Dendritic cell treated with granulocyte-macrophage colony-stimulating factor and Interleukin-4, amounts not matched to agents 40 ng/mL and 50 ng/mL, for 4 days (primary cell): Measurements from ENCODE around the gene GNG4.
"Not testable (repeated sequence)": the region's sequence is repeated elsewhere in the genome, so short reads cannot be mapped to it uniquely, and the experiment has no call there.

Experiments used
- H3K27ac Mint-ChIP-seq: one replicate; pipeline ENCODE4 v1.8.0; 2022; ENCODE audit warnings: mild to moderate bottlenecking, mixed read lengths
- H3K27me3 Mint-ChIP-seq: one replicate; pipeline ENCODE4 v1.8.0; 2022; ENCODE audit warnings: mild to moderate bottlenecking, mixed read lengths
- H3K36me3 Mint-ChIP-seq: one replicate; pipeline ENCODE4 v1.8.0; 2022; ENCODE audit warnings: low read depth, mixed read lengths
- H3K4me1 Mint-ChIP-seq: one replicate; pipeline ENCODE4 v1.8.0; 2022; ENCODE audit warnings: low read depth, mixed read lengths
- H3K4me3 Mint-ChIP-seq: one replicate; pipeline ENCODE4 v1.8.0; 2022; ENCODE audit warnings: mild to moderate bottlenecking, moderate library complexity, mixed read lengths
- H3K9me3 Mint-ChIP-seq: one replicate; pipeline ENCODE4 v1.8.0; 2022; ENCODE audit warnings: mixed read lengths
- intact Hi-C: fragments of 100-400 bp; cut with micrococcal nuclease; formaldehyde crosslinking; loops from one replicate; pipeline ENCODE4 v1.15.0; 2022

The GNG4 gene

DNA sequence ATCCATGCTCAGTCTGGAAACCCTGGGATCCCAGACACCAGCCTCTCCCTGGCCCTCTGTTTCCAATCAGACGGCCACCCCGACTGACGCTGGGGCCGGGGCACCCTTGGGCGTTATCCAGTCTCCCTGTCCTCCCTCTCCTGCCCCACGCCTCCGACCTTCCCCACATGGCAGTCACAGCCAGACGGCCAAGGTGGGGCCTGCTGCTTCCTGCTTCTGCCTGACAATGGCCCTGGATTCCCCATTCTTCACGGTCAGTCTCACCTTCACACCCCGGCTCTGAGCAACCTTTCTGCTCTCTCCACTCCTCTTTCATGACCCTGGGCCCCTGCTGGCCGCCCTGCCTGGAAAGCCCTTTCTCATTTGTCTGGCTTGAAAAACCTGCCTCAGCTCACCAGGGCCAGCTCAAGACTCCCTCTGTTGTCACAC lies 6.6 kb downstream of the GNG4 start:
- Mint-ChIP-seq H3K27me3 (peaks cover 63% of the 10 kb centered on the region), H3K36me3 (no peaks in the 10 kb centered on the region), H3K27ac (no peak overlapping the region), H3K9me3 (no peaks in the 10 kb centered on the region), H3K4me3 (no peak overlapping the region), H3K4me1 (peaks cover 16% of the 10 kb centered on the region)
- intact Hi-C loops: no loop called here

DNA sequence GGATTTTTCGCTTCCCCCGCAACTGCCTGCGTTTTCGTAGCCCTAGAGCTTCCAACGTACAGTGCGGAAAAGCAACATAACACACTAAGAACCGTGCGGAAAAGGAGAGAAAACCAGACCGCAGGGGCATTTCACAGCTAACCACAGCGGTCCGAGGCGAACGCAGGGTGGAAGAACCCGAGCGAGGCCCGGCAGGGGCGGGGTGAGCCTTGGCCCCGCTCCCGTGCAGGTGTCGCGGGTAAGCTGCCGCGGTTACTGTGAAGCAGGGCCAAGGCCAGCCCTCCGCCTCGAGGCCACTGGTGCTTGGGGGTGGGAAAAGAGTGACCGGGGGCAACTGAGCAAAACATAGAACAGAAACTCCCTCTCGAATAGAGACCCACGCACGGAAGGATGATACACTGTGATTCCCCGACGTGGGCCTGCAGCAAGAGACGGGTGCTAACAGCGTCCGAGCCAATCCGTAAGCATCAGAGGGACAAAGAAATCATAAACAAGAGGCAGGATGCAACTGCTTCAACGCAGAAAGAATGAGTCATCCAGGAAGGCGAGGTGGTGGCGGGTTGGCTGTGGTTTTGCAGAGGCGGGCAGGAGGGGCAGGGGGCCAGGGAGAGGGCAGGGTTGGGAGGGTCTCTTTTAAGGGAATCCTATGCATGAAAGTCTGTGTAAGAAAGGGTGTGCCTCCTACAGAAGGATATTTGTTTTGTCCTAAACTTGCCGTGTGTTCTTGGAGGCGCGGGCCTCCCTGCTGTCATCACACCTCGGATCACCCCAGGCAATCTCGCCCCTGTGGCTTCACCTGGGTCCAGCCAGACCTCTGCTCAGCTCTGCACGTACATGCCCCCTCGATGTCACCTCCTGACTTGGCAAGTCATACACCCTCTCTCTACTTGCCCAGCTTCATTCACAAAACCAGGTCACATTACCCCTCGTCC lies 7.3 kb downstream of the GNG4 start:
- intact Hi-C loops: no loop called here

DNA sequence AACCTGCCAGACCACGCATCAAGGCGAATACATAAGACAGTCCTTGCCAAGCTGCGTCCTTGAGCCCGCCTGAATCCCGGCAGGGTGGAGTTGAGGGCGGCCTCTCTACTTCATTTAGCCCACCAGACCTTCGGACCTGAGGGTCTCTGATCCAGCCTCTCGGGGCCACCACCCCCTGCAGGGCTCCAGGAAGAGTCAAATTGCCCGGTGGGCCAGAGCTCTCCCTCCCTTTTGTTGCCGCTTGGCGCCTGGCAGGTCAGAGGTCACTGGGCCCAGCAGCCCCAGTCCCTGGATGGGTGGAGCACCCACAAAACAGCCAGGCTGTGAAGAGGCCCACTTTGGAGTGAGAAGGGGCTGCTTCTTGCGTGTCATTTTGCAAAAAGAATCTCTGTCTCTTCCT lies 9.0 kb downstream of the GNG4 start:
- H3K4me3 Mint-ChIP-seq: no peak overlapping the region
- peaks cover 49% of the 10 kb centered on the region for H3K27me3 Mint-ChIP-seq
- intact Hi-C loops: no loop called here
- no peak overlapping the region for H3K27ac Mint-ChIP-seq
- peaks cover 16% of the 10 kb centered on the region for H3K4me1 Mint-ChIP-seq
- no peaks in the 10 kb centered on the region for H3K9me3 Mint-ChIP-seq
- no peaks in the 10 kb centered on the region for H3K36me3 Mint-ChIP-seq

More for the DNA sequence above, 7.3 kb downstream of the GNG4 start:
- H3K4me3 Mint-ChIP-seq: peak overlapping the region; percentile 60
- no peaks in the 10 kb centered on the region for H3K36me3 Mint-ChIP-seq
- H3K27me3 Mint-ChIP-seq: peaks cover 58% of the 10 kb centered on the region
- no peaks in the 10 kb centered on the region for H3K9me3 Mint-ChIP-seq
- no peak overlapping the region for H3K27ac Mint-ChIP-seq
- H3K4me1 Mint-ChIP-seq: peaks cover 16% of the 10 kb centered on the region

DNA sequence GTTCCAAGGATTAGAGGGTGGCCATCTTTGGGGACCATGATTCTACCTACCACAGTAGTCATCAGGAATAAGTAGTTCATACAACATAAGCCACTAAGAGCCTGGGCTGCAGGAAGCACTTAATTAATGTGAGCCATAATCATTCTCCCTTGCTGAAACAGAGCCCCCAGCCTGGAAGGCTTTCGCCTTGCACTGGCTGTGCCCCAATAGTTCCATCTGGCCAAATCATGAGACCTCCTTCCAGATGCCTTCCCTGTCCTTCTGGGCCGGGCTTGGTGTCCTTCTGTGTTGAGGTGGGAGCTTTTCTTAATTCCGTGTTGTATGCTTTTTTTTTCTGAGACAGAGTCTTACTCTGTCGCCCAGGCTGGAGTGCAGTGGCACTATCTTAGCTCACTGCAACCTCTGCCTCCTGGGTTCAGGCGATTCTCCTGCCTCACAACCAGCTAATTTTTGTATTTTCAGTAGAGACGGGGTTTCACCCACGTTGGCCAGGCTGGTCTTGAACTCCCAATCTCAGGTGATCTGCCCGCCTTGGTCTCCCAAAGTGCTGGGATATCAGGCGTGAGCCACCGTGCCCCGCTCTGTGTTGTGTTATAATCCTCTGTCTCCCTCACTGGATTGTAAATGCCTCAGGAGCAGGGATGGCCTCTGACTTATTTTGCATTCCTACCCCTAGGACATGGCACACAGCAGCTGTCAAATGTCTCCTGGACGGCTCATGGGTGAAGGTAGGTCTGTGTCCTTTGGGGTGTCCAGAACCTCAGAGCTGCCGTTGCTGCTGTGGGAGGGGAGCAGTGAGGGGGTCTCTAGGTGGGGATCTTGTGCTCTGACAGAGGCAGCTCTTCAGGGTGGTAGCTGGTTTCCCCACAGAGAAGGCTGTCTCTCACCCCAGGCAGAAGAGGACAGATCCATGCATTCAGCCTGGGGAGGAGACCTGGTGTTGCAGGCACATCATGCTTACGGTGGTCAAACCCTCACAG lies 10.1 kb downstream of the GNG4 start:
- Mint-ChIP-seq H3K4me3 (no peak overlapping the region), H3K9me3 (no peaks in the 10 kb centered on the region), H3K27me3 (peaks cover 44% of the 10 kb centered on the region), H3K4me1 (peaks cover 16% of the 10 kb centered on the region), H3K27ac (no peak overlapping the region), H3K36me3 (no peaks in the 10 kb centered on the region)
- intact Hi-C loops: no loop called here

DNA sequence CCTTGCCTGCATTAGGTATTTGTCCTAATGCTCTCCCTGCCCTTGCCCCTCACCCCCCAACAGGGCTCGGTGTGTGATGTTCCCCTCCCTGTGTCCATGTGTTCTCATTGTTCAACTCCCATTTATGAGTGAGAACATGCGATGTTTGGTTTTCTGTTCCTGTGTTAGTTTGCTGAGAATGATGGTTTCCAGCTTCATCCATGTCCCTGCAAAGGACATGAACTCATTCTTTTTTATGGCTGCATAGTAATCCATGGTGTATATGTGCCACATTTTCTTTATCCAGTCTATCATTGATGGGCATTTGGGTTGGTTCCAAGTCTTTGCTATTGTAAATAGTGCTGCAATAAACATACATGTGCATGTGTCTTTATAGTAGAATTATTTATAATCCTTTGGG lies 11.0 kb downstream of the GNG4 start:
- peaks cover 16% of the 10 kb centered on the region for H3K4me1 Mint-ChIP-seq
- H3K27ac Mint-ChIP-seq, H3K36me3 Mint-ChIP-seq, intact Hi-C loops, H3K9me3 Mint-ChIP-seq, H3K4me3 Mint-ChIP-seq: not testable (repeated sequence)
- H3K27me3 Mint-ChIP-seq: peaks cover 42% of the 10 kb centered on the region

DNA sequence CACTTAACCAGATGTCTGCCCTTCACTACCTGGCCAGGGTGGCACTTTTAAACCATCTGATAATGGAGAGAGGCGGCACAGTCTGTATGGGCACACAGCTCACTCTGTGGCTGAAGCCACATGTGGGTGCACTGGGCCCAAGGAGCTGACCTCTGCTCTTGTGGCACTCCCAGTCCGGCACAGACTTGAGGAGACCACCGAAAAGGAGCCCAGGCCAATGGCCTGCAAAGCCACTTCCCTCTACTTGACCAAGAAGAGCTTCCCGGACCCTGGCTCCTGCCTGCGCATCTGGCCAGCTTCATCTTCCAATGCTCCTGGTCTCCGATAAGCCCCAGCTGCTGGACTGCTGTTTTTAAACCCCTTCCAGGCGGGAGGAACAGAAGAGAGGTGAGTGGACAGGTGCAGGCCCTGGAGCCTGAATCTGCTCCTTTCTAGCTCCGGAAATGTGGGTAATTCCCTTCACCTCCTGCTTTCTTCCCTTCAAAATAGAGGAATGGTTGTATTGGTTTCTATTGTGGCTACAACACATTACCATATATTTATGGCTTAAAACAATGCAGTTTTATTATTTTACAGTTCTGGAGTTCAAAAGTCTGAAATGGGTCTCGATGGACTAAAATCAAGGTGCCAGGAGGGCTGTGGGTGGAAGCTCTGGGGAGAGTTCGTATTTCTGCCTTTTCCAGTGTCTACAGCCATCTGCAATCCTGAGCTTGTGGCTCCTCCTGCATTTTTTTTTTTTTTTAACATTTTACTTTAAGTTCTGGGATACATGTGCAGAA lies 11.6 kb downstream of the GNG4 start:
- H3K4me1 Mint-ChIP-seq: peaks cover 16% of the 10 kb centered on the region
- intact Hi-C loops: no loop called here
- no peak overlapping the region for H3K27ac Mint-ChIP-seq
- peaks cover 41% of the 10 kb centered on the region for H3K27me3 Mint-ChIP-seq
- H3K9me3 Mint-ChIP-seq: no peaks in the 10 kb centered on the region
- no peaks in the 10 kb centered on the region for H3K36me3 Mint-ChIP-seq
- H3K4me3 Mint-ChIP-seq: no peak overlapping the region

DNA sequence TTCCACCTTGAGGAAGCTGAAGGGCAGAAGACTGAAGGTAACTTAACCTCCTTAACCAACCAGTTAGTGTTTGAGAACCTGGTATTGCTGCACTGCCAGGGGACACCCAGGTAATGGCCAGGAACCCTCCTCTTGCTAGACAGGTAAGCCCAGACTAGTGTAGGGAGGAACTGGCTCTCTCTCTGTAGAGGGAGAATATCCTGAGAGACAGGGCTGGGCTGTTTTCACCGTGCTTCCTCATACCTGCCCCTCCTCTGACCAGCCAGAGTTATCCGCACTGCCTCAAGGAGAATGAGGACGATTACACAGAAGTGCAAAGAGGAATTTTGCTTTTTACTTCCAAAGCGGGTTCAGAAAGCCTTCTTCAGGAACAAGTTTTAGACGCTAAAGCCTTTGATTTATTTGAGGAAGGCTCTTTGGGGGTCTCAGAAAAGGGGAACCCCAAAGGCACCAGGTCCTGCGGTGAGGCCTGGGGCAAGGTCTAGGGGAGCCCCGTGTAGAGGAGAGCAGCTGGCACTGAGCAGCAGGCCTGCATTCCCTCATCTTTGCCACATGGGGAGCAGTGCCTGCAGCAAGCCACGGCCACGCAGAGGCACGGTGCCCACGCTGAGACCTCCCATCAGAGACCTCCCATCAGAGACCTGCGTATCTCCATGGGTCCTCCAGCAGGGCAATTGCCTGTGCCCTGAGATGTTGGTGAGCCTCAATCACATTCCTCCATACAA lies 13.5 kb downstream of the GNG4 start:
- Mint-ChIP-seq H3K36me3 (no peaks in the 10 kb centered on the region), H3K9me3 (no peaks in the 10 kb centered on the region), H3K27ac (no peak overlapping the region), H3K4me3 (no peak overlapping the region), H3K27me3 (peaks cover 40% of the 10 kb centered on the region), H3K4me1 (peaks cover 14% of the 10 kb centered on the region)
- intact Hi-C loops: no loop called here

DNA sequence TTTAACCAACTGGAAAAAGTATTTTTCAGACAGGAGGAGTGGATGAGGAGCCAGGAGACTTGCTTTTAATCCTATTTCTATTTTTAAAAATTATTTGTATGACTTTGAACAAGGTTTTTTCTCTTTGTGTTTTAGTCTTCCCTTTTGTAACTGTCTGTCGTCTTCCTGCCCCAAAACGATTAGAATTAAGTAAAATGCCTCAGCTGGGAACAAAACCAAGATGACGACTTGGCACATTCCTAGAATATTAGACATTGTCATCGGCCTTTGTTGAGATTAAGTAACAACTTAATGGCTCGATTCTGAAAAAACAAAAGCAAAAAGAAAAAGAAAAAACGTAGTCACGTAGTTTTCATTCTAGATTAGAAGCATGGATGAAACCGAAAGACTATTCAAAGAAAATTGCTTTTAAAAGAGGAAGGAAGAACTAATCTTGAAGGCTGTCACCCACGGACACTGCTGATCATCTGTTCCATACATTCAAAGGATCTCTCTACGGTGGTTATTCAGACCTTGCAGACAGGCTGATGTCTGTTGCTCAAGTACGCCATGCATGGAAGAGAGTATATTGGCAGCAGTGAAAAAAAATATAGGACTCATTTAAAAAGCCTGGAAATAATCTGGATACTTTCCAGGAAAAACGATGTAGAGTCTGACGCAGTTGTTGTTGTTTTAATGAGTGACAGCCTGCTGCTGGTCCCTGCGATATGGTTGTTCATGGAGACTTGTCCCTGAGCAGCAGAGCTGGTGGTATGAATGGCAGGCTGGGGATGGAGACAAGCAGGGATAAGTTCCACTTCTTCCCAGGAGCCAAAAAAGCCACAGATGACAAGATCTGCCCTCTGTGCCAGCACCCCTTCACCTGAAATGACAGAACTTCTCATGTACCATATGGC lies 16.8 kb downstream of the GNG4 start:
- H3K27ac Mint-ChIP-seq: peak overlapping the region; percentile 39
- peaks cover 14% of the 10 kb centered on the region for H3K4me1 Mint-ChIP-seq
- no peaks in the 10 kb centered on the region for H3K9me3 Mint-ChIP-seq
- intact Hi-C loops: no loop called here
- H3K27me3 Mint-ChIP-seq: peaks cover 39% of the 10 kb centered on the region
- no peaks in the 10 kb centered on the region for H3K36me3 Mint-ChIP-seq
- peak overlapping the region; percentile 69 for H3K4me3 Mint-ChIP-seq

DNA sequence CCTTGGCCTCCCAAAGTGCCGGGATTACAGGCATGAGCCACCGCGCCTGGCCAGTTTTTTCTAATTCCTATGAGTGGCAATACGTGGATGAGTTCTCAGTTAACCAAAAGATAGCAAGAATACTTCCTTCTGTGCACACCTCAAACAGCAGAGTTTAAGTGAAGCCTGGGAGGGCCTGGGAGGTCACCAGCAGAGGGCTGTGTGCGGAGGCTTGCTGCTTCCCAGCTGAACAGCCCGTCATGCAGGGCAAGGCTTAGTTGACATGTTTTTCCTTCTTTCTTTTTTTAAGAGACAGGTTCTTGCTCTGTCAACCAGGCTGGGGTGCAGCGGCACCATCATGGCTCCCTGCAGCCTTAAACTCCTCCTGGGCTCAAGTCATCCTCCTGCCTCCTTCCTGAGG lies 17.8 kb downstream of the GNG4 start:
- H3K9me3 Mint-ChIP-seq: no peaks in the 10 kb centered on the region
- peaks cover 14% of the 10 kb centered on the region for H3K4me1 Mint-ChIP-seq
- H3K27me3 Mint-ChIP-seq: peaks cover 39% of the 10 kb centered on the region
- intact Hi-C loops: no loop called here
- no peak overlapping the region for H3K4me3 Mint-ChIP-seq
- H3K36me3 Mint-ChIP-seq: no peaks in the 10 kb centered on the region
- no peak overlapping the region for H3K27ac Mint-ChIP-seq

DNA sequence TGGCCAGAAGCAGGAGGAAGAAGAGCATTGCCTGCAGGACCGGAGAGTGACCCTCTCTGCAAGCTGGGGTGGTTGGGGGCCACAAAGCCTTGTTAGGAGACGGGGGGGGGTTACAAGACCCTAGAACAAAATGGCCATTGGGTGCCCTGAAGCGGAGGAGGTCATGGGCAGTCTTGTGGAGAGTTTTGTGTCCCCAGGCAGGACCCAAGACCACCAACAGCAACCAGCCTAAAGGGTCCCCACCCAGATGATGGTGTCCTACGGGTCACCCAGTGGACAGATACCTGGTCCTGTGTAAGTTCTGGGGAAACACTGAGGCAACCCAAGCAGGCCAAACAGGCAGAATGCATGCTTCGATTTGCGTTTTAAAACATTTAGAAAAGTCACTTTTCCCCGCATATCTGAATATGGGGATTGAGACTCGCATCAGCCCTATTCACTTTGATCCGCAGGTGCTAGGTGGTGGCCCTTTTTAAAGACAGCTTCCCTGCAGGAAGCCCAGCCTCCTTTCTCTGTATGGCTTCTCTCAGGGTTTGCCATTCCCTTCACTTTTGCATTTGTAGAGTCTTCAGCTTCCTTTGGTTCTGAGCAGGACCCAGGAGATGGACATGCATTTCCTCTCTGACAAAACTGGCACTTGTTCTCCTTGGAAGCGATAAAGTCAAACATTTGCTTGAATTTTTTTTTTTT lies 21.1 kb downstream of the GNG4 start:
- Mint-ChIP-seq H3K4me1 (peaks cover 14% of the 10 kb centered on the region), H3K4me3 (no peak overlapping the region), H3K27me3 (peaks cover 37% of the 10 kb centered on the region), H3K27ac (no peak overlapping the region), H3K36me3 (no peaks in the 10 kb centered on the region), H3K9me3 (no peaks in the 10 kb centered on the region)
- intact Hi-C loops: no loop called here

DNA sequence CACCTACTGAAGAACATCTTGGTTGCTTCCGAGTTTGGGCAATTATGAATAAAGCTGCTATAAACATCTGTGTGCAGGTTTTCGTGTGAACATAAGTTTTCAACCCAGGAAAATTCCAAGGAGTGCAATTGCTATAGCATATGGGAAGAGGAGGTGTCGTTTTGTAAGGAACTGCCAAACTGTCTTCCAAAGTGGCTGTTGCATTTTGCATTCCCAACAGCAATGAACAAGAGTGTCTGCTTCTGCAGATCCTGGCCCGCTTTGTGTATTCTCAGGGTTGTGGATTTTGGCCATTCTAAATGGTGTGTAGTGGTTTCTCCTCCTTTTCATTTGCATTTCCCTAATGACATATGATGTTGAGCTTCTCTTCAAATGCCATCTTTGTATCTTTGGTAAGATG lies 23.8 kb downstream of the GNG4 start:
- peaks cover 22% of the 10 kb centered on the region for H3K27me3 Mint-ChIP-seq
- H3K27ac Mint-ChIP-seq: no peak overlapping the region

DNA sequence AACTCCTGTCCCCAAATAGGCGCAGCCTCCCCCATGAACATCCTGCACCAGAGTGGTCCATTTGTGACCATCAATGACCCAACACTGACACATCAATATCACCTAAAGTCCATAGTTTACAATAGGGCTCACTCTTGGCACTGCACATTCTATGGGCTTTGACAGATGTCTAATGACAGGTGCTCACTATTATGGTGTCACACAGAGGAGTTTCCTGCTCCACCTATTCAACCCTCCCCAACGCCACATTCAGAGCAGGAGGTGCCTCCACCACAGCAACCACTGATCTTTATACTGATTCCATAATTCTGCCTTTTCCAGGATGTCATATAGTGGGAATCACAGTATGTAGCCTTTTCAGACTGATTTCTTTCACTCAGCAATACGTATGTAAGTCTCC lies 24.2 kb downstream of the GNG4 start:
- Mint-ChIP-seq H3K36me3 (no peaks in the 10 kb centered on the region), H3K4me1 (no peaks in the 10 kb centered on the region), H3K9me3 (no peaks in the 10 kb centered on the region), H3K4me3 (no peak overlapping the region), H3K27me3 (peaks cover 20% of the 10 kb centered on the region), H3K27ac (no peak overlapping the region)
- intact Hi-C loops: no loop called here

More for the DNA sequence above, 23.8 kb downstream of the GNG4 start:
- intact Hi-C loops: no loop called here
- H3K36me3 Mint-ChIP-seq: no peaks in the 10 kb centered on the region
- no peaks in the 10 kb centered on the region for H3K4me1 Mint-ChIP-seq
- H3K9me3 Mint-ChIP-seq: no peaks in the 10 kb centered on the region
- no peak overlapping the region for H3K4me3 Mint-ChIP-seq
